GM21360 (cell line): ENCODE data around the gene CTH.
A peak's percentile ranks its signal among the peaks of the same experiment; 100 is the strongest.
"Not testable (repeated sequence)": the region's sequence is repeated elsewhere in the genome, so short reads cannot be mapped to it uniquely, and the experiment has no call there.

Source experiments
- ATAC-seq: cut with Tn5 transposase; IDR thresholded peaks from one replicate; pipeline ENCODE4 v1.9.1; 2021; ENCODE audit warnings: mild to moderate bottlenecking, moderate library complexity; ENCODE audit not compliant: unreplicated experiment

Gene CTH

GRCh38 chr1:70405780-70406416 is 5.2 kb upstream of the CTH start:
- ATAC-seq: no peak

- no peak for ATAC-seq
Measured at GRCh38 chr1:70409136-70409535, 1.9 kb upstream of the CTH start.

- peak; percentile 5 for ATAC-seq
Measured at GRCh38 chr1:70411360-70411844, 334 bp downstream of the CTH start.

GRCh38 chr1:70415882-70416281 is 4.8 kb downstream of the CTH start:
- no peak for ATAC-seq

- not testable (repeated sequence) for ATAC-seq
Measured at GRCh38 chr1:70418973-70419734, 8.1 kb downstream of the CTH start.

GRCh38 chr1:70420320-70420719 is 9.3 kb downstream of the CTH start:
- no peak for ATAC-seq

GRCh38 chr1:70426154-70427131 is 15.4 kb downstream of the CTH start:
- no peak for ATAC-seq

GRCh38 chr1:70427976-70428375 is 16.9 kb downstream of the CTH start:
- no peak for ATAC-seq

- ATAC-seq: no peak
Measured at GRCh38 chr1:70429219-70429618, 18.2 kb downstream of the CTH start.

- ATAC-seq: no peak
Measured at GRCh38 chr1:70429757-70430156, 18.7 kb downstream of the CTH start.

- ATAC-seq: no peak
Measured at GRCh38 chr1:70431317-70431716, 20.2 kb downstream of the CTH start.

GRCh38 chr1:70431874-70432273 is 20.8 kb downstream of the CTH start:
- ATAC-seq: no peak

- no peak for ATAC-seq
Measured at GRCh38 chr1:70434253-70434859, 23.3 kb downstream of the CTH start.

- ATAC-seq: no peak
Measured at GRCh38 chr1:70436622-70437251, 25.7 kb downstream of the CTH start.

GRCh38 chr1:70438529-70438928 is 27.5 kb downstream of the CTH start:
- no peak for ATAC-seq

- ATAC-seq: no peak
Measured at GRCh38 chr1:70440642-70441391, 29.7 kb downstream of the CTH start.

GRCh38 chr1:70441392-70442035 is 30.4 kb downstream of the CTH start:
- ATAC-seq: no peak

- no peak for ATAC-seq
Measured at GRCh38 chr1:70442490-70442889, 31.4 kb downstream of the CTH start.

GRCh38 chr1:70443739-70444138 is 32.7 kb downstream of the CTH start:
- ATAC-seq: no peak
